HG03520 (cell line): ENCODE data around the gene COPS6.
"Not testable (repeated sequence)": the region's sequence is repeated elsewhere in the genome, so short reads cannot be mapped to it uniquely, and the experiment has no call there.

Experiments
- ATAC-seq: cut with Tn5 transposase; IDR thresholded peaks from one replicate; pipeline ENCODE4 v1.9.1; 2021; ENCODE audit warnings: mild to moderate bottlenecking, moderate library complexity; ENCODE audit not compliant: unreplicated experiment

COPS6 gene

DNA sequence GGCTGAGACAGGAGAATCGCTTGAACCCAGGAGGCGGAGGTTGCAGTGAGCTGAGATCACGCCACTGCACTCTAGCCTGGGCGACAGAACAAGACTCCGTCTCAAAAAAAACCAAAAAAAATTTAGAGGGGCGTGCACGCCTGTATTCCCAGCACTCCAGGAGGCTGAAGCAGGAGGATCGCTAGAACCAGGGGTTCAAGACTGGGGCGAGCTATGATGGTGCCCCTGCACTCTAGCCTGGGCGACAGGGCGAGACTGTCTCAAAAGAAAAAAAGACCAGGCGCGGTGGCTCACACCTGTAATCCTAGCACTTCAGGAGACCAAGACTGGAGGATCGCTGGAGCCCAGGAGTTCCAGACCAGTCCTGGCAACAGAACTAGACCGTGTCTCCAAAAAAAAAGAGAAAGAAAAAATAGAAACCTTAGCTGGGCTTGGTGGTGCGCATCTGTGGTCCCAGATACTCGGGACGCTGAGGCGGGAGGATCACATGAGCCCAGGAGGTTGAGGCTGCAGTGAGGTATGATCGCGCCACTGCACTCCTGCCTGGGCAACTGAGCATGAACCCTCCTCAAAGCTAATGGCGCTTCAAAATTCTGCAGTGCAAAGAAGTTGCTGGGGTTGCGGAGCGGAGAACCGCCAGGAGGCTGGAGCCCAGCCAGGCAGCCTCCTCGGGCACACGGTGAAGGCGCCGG lies 37.6 kb downstream of the COPS6 start:
- ATAC-seq = no peak

DNA sequence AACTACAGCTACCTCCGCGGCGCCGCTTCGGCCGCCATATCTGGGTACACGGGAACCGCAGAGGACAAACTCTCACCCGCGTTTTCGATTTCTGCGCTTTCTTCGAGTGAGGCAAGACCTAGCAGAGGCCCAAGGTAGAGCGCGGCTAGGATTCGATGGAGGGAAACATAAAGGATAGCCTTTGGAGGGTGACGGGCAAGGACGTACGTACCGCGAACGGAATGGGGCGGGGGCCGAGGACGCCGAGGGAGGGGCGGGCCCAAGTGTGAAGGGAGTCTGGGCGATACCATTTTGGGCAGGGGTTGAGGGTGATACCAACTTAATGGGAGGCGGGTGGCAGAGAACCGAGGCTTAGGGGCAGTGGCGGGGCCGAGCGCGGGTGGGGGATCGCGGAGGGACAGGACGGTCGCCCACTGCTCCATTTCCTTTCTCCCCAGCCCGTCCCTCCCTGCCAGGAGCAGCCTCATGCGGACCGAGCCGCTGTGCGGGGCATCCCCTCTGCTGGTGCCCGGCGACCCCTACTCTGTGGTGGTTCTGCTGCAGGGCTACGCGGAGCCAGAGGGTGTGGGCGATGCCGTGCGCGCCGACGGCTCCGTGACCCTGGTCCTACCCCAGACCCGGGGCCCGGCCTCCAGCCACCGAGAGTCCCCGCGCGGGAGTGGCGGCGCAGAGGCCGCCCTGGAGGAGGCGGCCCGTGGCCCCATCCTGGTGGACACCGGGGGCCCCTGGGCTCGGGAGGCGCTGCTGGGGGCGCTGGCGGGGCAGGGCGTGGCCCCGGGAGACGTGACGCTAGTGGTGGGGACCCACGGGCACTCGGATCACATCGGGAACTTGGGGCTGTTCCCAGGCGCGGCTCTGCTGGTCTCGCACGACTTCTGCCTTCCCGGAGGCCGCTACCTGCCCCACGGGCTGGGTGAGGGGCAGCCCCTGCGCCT lies 38.4 kb downstream of the COPS6 start, which contains the start of gene MBLAC1:
Gene MBLAC1 (plus strand): TSS at position 37 of the 935 bp plus-strand sequence. CDS start 429 bp downstream, at position 466.
- peak; percentile 42 for ATAC-seq

- ATAC-seq = peak; percentile 4
Measured at GRCh38 chr7:100127866-100128636, 39.3 kb downstream of the COPS6 start.

DNA sequence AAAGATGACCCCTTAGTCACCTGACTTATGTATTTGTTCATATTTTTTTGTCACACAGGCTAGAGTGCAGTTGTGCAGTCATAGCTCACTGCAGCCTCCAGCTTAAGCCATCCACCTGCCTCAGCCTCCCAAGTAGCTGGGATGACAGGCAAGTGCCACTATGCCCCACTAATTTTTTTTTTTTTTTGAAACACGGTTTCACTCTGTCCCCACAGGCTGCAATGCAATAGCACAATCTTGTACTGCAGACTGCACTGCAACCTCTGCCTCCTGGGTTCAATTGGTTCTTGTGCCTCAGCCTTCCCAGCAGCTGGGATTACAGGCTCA lies 39.8 kb downstream of the COPS6 start:
- ATAC-seq = no peak

GRCh38 chr7:100130220-100130607 lies 41.4 kb downstream of the COPS6 start:
- not testable (repeated sequence) for ATAC-seq

DNA sequence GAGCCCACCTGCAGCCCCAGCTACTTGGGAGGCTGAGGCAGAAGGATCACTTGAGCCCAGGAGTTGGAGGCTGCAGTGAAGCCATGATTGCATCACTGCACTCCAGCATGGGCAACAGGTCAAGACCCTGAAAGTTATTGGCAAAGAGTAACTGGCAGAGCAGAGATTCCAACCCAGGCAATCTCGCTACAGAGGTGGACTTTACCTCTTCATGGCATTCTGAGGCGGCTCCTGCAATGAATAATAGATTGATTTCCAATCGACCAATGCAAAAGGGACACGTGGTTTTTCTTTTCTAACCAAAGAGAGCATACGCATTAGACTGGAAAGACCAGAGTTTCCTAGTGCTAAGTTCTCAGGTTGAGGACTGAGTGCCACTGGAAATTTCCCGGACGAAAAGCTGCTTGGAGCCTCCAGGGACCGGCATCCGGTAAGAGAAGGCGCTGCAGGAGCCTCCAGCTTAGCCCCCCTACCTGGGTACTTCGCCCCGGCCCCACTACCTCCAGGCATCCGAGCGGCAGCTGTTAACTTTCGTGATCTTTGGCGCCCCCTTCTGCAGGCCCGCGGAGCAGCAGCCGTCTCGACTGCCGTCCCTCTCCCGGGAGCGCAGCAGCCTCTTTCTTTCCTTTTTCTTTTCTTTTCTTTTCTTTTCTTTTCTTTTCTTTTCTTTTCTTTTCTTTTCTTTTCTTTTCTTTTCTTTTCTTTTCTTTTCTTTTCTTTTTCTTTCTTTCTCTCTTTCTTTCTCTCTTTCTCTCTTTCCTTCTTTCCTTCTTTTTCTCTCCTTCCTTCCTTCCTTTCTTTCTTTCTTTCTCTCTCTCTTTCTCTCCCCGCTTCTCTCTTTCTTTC lies 42.1 kb downstream of the COPS6 start:
- ATAC-seq = no peak

DNA sequence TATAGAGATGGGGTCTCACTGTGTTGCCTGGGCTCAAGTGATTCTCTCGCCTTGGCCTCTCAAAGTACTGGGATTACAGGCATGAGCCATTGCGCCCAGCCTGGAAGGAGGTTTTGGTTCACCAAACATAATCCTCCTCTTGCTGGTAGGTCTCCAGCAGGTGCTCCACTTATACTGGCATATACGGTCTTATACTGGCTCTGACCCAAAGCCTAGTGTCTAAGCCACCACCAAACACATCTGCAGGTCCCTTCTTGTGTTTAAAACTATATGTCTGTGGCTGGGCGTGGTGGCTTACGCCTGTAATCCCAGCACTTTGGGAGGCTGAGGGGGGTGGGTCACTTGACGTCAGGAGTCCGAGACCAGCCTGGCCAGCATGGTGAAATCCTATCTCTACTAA lies 43.4 kb downstream of the COPS6 start:
- ATAC-seq = no peak

DNA sequence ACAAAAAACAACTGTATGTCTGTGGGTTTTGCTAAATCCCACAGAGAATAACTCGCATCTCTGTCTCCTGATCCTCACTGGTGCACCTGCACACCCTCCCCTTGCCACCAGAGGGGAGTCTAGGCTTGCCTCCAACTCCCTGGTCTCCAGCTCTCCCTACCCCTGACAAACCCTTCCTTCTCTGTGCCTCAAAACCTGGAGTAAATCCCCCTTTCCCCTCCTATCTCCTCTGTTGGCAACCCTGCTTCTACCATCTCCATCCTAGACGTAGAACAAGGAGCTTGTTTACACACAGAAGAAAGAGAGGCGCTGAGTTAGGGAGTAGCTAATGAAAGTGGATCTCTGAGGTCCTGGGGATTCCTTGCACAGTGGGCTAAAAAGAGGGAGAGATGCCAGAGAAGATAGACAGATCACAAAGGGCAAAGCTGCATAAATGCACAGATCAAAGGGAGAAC lies 44.0 kb downstream of the COPS6 start:
- no peak for ATAC-seq

GRCh38 chr7:100137851-100138760 lies 49.3 kb downstream of the COPS6 start:
- ATAC-seq = no peak

GRCh38 chr7:100141555-100141949 lies 52.8 kb downstream of the COPS6 start:
- ATAC-seq = no peak
